K562 (cell line): ENCODE measurements around the gene ZBTB39. TPM values are rescaled to one million over a fixed set of nuclear protein-coding genes. Genes with fewer than 3 reads are reported as not detected.

ENCODE experiments used
- ATAC-seq: fragments of 200-7000 bp; cut with Tn5 transposase; 3 replicates; pipeline ENCODE4 v1.9.1; 2020; ENCODE audit warnings: moderate library complexity
- BruUV-seq: library from RNA; stranded (reverse); fragments of 400-500 nt; replicated peaks from 2 replicates; lab custom pipeline; 2021; lab: Mats Ljungman, UMichigan
- CTCF ChIA-PET: fragments of 300-600 bp; formaldehyde crosslinking; extraction: SDS; loops from one replicate; lab custom pipeline; 2021; ENCODE audit warnings: low intra/inter-chr PET ratio; lab: Yijun Ruan, JAX
- POLR2A ChIA-PET: fragments of 300-600, 350-650 bp; sonication (Branson Sonifier 250); formaldehyde crosslinking; extraction: SDS; loops from one replicate; lab custom pipeline; 2021; ENCODE audit warnings: antibody characterized with exemption, inconsistent platforms; lab: Yijun Ruan, JAX
- DNase-seq, 4 experiments: peaks; one replicate each; pipeline versions ENCODE4 v3.0.0 to v3.0.0-alpha.2; 2011 to 2018; ENCODE audit warnings: low spot score in 3 of 4, mixed read lengths in 3 of 4; ENCODE audit errors: extremely low read depth in 1 of 4
- FAIRE-seq: peaks from 2 replicates; lab custom pipeline; 2011; peaks lifted over from hg19 to GRCh38; lab: Jason Lieb, UNC
- H2AFZ ChIP-seq: 2 replicates; pipeline ENCODE4 v1.6.0; 2011; ENCODE audit warnings: low read depth, low read length, control low read depth, inconsistent platforms
- H3K27ac ChIP-seq: fragments of 200-600 bp; 3 replicates; pipeline ENCODE4 v1.8.0; 2011; ENCODE audit warnings: low read depth, mild to moderate bottlenecking, control low read depth, inconsistent platforms, low read length, moderate library complexity, mixed read lengths; ENCODE audit errors: extremely low read depth
- H3K27me3 ChIP-seq, 2 experiments: fragments of 300-600 bp in 1 of 2; 2 replicates in 1 of 2; 3 replicates in 1 of 2; pipeline versions ENCODE4 v1.6.0 to v1.8.0; 2011; ENCODE audit warnings: inconsistent platforms in 2 of 2, low read length in 2 of 2, mild to moderate bottlenecking in 1 of 2, mixed read lengths in 1 of 2, moderate library complexity in 1 of 2; ENCODE audit not compliant: control insufficient read depth in 2 of 2, insufficient read depth in 2 of 2
- H3K36me3 ChIP-seq: fragments of 300-600 bp; 3 replicates; pipeline ENCODE4 v1.8.0; 2011; ENCODE audit warnings: mild to moderate bottlenecking, low read length, inconsistent platforms; ENCODE audit not compliant: control insufficient read depth, insufficient read depth
- H3K4me1 ChIP-seq, 2 experiments: fragments of 200-600 bp in 1 of 2; replicated peaks in 1 of 2; 2 replicates in 1 of 2; 3 replicates in 1 of 2; pipeline versions ENCODE4 v1.5.1 to v1.8.0; 2011; ENCODE audit warnings: inconsistent platforms in 2 of 2, low read length in 2 of 2, mild to moderate bottlenecking in 1 of 2, mixed read lengths in 1 of 2, moderate library complexity in 1 of 2; ENCODE audit not compliant: control insufficient read depth in 2 of 2, insufficient read depth in 2 of 2
- H3K4me2 ChIP-seq: 2 replicates; pipeline ENCODE4 v1.6.1; 2011; ENCODE audit warnings: low read length, control low read depth, inconsistent platforms, mixed read lengths; ENCODE audit not compliant: insufficient read depth
- H3K4me3 ChIP-seq: fragments of 200-600 bp; sonication (generic), shearing (Covaris generic); 2 replicates; pipeline ENCODE4 v1.5.1; 2016; ENCODE audit warnings: control low read depth, inconsistent platforms
- H3K79me2 ChIP-seq: fragments of 200-600 bp; 3 replicates; pipeline ENCODE4 v1.8.0; 2011; ENCODE audit warnings: low read length, inconsistent platforms; ENCODE audit not compliant: control insufficient read depth, insufficient read depth
- H3K9ac ChIP-seq, 2 experiments: 2 replicates each; pipeline versions ENCODE4 v1.6.0 to v1.6.1; 2011; ENCODE audit warnings: low read depth in 2 of 2, low read length in 2 of 2, control low read depth in 1 of 2, inconsistent platforms in 1 of 2, mild to moderate bottlenecking in 1 of 2, mixed read lengths in 1 of 2; ENCODE audit not compliant: insufficient read depth in 1 of 2
- H3K9me1 ChIP-seq: one replicate; pipeline ENCODE4 v1.6.0; 2011; ENCODE audit warnings: inconsistent platforms, mild to moderate bottlenecking, low read length, moderate library complexity; ENCODE audit not compliant: control insufficient read depth, insufficient read depth
- H3K9me3 ChIP-seq: replicated peaks from 2 replicates; pipeline ENCODE4 v1.5.1; 2011; ENCODE audit warnings: low read depth, low read length, inconsistent platforms; ENCODE audit not compliant: control insufficient read depth, insufficient read depth
- H4K20me1 ChIP-seq: replicated peaks from 2 replicates; pipeline ENCODE4 v1.6.1; 2011; ENCODE audit warnings: low read length, inconsistent platforms, mixed read lengths; ENCODE audit not compliant: control insufficient read depth, insufficient read depth
- EGR1 ChIP-seq: fragments of 450-650 bp; conservative IDR thresholded peaks from 2 replicates; pipeline ENCODE4 v1.6.1; 2017; ENCODE audit warnings: mild to moderate bottlenecking
- LCOR ChIP-seq: sonication (generic); formaldehyde crosslinking; IDR thresholded peaks from 2 replicates; pipeline ENCODE4 v1.8.0; 2022; ENCODE audit warnings: mild to moderate bottlenecking, missing genetic modification reagents
- MAX ChIP-seq: sonication (generic); formaldehyde crosslinking; IDR thresholded peaks from 2 replicates; pipeline ENCODE4 v1.9.0; 2022; ENCODE audit warnings: mild to moderate bottlenecking, missing genetic modification reagents
- MXI1 ChIP-seq: IDR thresholded peaks from 2 replicates; pipeline ENCODE4 v1.6.1; 2011; ENCODE audit warnings: low read depth, mild to moderate bottlenecking, improper control_type of control experiment, low read length
- NFIC ChIP-seq: fragments of 450-650 bp; IDR thresholded peaks from 2 replicates; pipeline ENCODE4 v1.6.1; 2017; ENCODE audit warnings: mild to moderate bottlenecking, inconsistent platforms
- POLR2AphosphoS2 ChIP-seq: IDR thresholded peaks from 2 replicates; pipeline ENCODE4 v1.6.1; 2012; ENCODE audit warnings: low read length, improper control_type of control experiment
- PRDM10 ChIP-seq: fragments of 450-650 bp; IDR thresholded peaks from 2 replicates; pipeline ENCODE4 v1.6.1; 2018; ENCODE audit not compliant: partially characterized antibody
- TCF7L2 ChIP-seq: fragments of 150-350 bp; IDR thresholded peaks from 2 replicates; pipeline ENCODE4 v1.6.1; 2016; ENCODE audit warnings: low read depth, mild to moderate bottlenecking, low read length, moderate library complexity
- THRAP3 ChIP-seq: fragments of 450-650 bp; IDR thresholded peaks from 2 replicates; pipeline ENCODE4 v1.6.1; 2016; ENCODE audit warnings: mild to moderate bottlenecking, inconsistent platforms, borderline replicate concordance
- ZNF398 ChIP-seq: fragments of 250-450 bp; sonication (Bioruptor Pico); IDR thresholded peaks from 2 replicates; pipeline ENCODE4 v1.8.0; 2021; ENCODE audit warnings: moderate library complexity, mild to moderate bottlenecking, inconsistent platforms
- ZNF592 ChIP-seq: fragments of 450-650 bp; IDR thresholded peaks from 2 replicates; pipeline ENCODE4 v1.6.1; 2017; ENCODE audit warnings: antibody characterized with exemption, mild to moderate bottlenecking
- WGBS: fragments of 100-300 bp; shearing (Covaris generic); methylation state at CpG from one replicate; pipeline ENCODE4 v1.1.6; 2016; ENCODE audit warnings: low coverage, mixed read lengths; ENCODE audit not compliant: insufficient coverage; ENCODE audit errors: missing lambda C conversion rate; 5-methylcytosine and 5-hydroxymethylcytosine counted together
- in situ Hi-C: fragments of 300-500 bp; cut with MboI; formaldehyde crosslinking; loops from 4 replicates; pipeline ENCODE4 v1.15.0; 2018; ENCODE audit warnings: inconsistent platforms, mixed read lengths
- intact Hi-C: fragments of 100-400 bp; cut with micrococcal nuclease; formaldehyde crosslinking; loops from 2 replicates; pipeline ENCODE4 v1.14.2; 2022
- polyA plus RNA-seq, 8 experiments: library from polyadenylated mRNA; depleted of rRNA in 4 of 8; stranded (reverse) in 5 of 8; unstranded in 3 of 8; fragments of >200 nt; fragmentation: Nextera tagmentation in 2 of 8; fragmentation: Illumina TruSeq in 1 of 8; extraction: Ambion mirVana in 2 of 8; extraction: Trizol in 1 of 8; gene quantifications; 2 replicates each; pipeline versions ENCODE4 v1.2.1 to v1.2.3, GENCODE V29; 2011 to 2014; ENCODE audit warnings: inconsistent platforms in 1 of 8, missing spikeins in 1 of 8
- total RNA-seq, 7 experiments: library from RNA; depleted of rRNA in 6 of 7; stranded (reverse); fragments of >200 nt in 6 of 7; fragmentation: Illumina TruSeq in 2 of 7; extraction: Trizol in 2 of 7; gene quantifications; 2 replicates each; pipeline versions ENCODE4 v1.2.1 to v1.2.3, GENCODE V29; 2011 to 2021; ENCODE audit warnings: low replicate concordance in 1 of 7

The ZBTB39 gene
- total and polyA plus RNA-seq, 9 of the 15 experiments (the other 6 are each of a cell fraction or from before 2014, with no cell fraction given): 3.3 to 13.3 (median 8.6) TPM

- no TSS peak for BruUV-seq
- Histone ChIP-seq H3K27me3 (no peaks in the 10 kb centered on the region), H3K79me2 (peaks cover 55% of the 10 kb centered on the region), H2AFZ (no peak overlapping the region), H3K9me3 (no peaks in the 10 kb centered on the region), H3K36me3 (peaks cover 63% of the 10 kb centered on the region), H4K20me1 (no peaks in the 10 kb centered on the region; the same call in 1 of the 2 replicates), H3K4me1 (peaks cover 22 to 24% of the 10 kb centered on the region in 2 experiments; a peak in 4 of 5 replicates), H3K9me1 (peaks cover 3% of the 10 kb centered on the region), H3K27ac (no peak overlapping the region; the same call in 2 of the 3 replicates), H3K9ac (no peak overlapping the region; a peak in 1 of 4 replicates), H3K4me2 (peak overlapping the region; percentile 40; the same call in 1 of the 2 replicates), H3K4me3 (no peak overlapping the region)
- ChIA-PET CTCF (interaction anchor here (0.6 to 2.1 kb wide), 7 partner anchors 14 to 244 kb away, joined by 3 to 30 read pairs (median 5); no protein-coding TSS in a partner anchor), POLR2A (interaction anchor here (0.5 to 2.6 kb wide), 10 partner anchors 9 to 321 kb away, joined by 3 to 8 read pairs (median 4); partner anchors contain the start of gene NACA)
- DNase-seq (peak; percentile 82 to 91 (median 84)), ATAC-seq (peak; percentile 85), FAIRE-seq (peak; percentile 97)
- in situ Hi-C loops: loop anchor here (5.0 kb wide), 2 partner anchors 164 to 244 kb away; no protein-coding TSS in a partner anchor
- WGBS: 18% methylated on average over 13 of the region's 13 CpGs
- intact Hi-C loops: loop anchor here (1.0 to 10.0 kb wide), 5 partner anchors 13 to 367 kb away; partner anchors contain the start of gene BAZ2A
- TF ChIP-seq ZNF398 (CRISPR knock-in tag) (no peak), EGR1 (peak; percentile 96), NFIC (0 out of 2 replicates have a peak, but pooled peaks have one; percentile 4), ZNF592 (peak; percentile 79), PRDM10 (no peak), TCF7L2 (no peak), MAX (0 out of 2 replicates have a peak, but pooled peaks have one; percentile 33), THRAP3 (no peak), MXI1 (no peak), LCOR (CRISPR knock-in tag) (0 out of 2 replicates have a peak, but pooled peaks have one; percentile 18), POLR2AphosphoS2 (no peak)
These were observed 4.9 kb downstream of the ZBTB39 start for GRCh38 chr12:57001448-57001906.
